Panc1 (cell line): ENCODE data around the gene CLRN1. TPM values are rescaled to one million over a fixed set of nuclear protein-coding genes. Genes with fewer than 3 reads are reported as not detected.

Experiments used
- ATAC-seq: fragments of 200-7000 bp; cut with Tn5 transposase; 2 replicates; pipeline ENCODE4 v1.9.1; 2020; ENCODE audit warnings: mild to moderate bottlenecking, moderate library complexity
- BruUV-seq: library from RNA; stranded (reverse); fragments of 400-500 nt; replicated peaks from 2 replicates; lab custom pipeline; 2021; lab: Mats Ljungman, UMichigan
- CTCF ChIA-PET: fragments of 300-600 bp; sonication (Branson Sonifier 250); formaldehyde crosslinking; loops from one replicate; lab custom pipeline; 2022; ENCODE audit warnings: antibody characterized with exemption; lab: Charles Lee
- POLR2A ChIA-PET: fragments of 300-600 bp; sonication (Branson Sonifier 250); formaldehyde crosslinking; loops from one replicate; lab custom pipeline; 2022; ENCODE audit warnings: antibody characterized with exemption; lab: Charles Lee
- DNase-seq: peaks from one replicate; pipeline ENCODE4 v3.0.0-alpha.2; 2010; ENCODE audit warnings: low read depth, low spot score
- H3K27ac ChIP-seq: 2 replicates; pipeline ENCODE4 v1.5.1; 2011; ENCODE audit warnings: mild to moderate bottlenecking, low read length, inconsistent platforms
- H3K27me3 ChIP-seq: fragments of 200-500 bp; sonication (Bioruptor generic); 2 replicates; pipeline ENCODE4 v1.6.0; 2014; ENCODE audit warnings: low read length, inconsistent platforms; ENCODE audit not compliant: control insufficient read depth, insufficient read depth
- H3K36me3 ChIP-seq: fragments of 200-500 bp; sonication (Bioruptor generic); 2 replicates; pipeline ENCODE4 v1.5.1; 2014; ENCODE audit warnings: inconsistent platforms, mild to moderate bottlenecking, low read length, moderate library complexity; ENCODE audit not compliant: control insufficient read depth, insufficient read depth
- H3K4me1 ChIP-seq: 2 replicates; pipeline ENCODE4 v1.5.1; 2011; ENCODE audit warnings: inconsistent platforms, mild to moderate bottlenecking, low read length, moderate library complexity; ENCODE audit not compliant: control insufficient read depth, insufficient read depth
- H3K4me3 ChIP-seq, 2 experiments: 2 replicates each; pipeline ENCODE4 v1.5.1; 2011 to 2012; ENCODE audit warnings: low read depth in 2 of 2, low read length in 2 of 2, mild to moderate bottlenecking in 2 of 2, inconsistent platforms in 1 of 2, moderate library complexity in 1 of 2
- H3K9me3 ChIP-seq: fragments of 200-500 bp; sonication (Bioruptor generic); 2 replicates; pipeline ENCODE4 v1.5.1; 2014; ENCODE audit warnings: low read depth, mild to moderate bottlenecking, inconsistent platforms, low read length, moderate library complexity; ENCODE audit not compliant: control insufficient read depth, insufficient read depth
- CTCF ChIP-seq: fragments of 450-650 bp; IDR thresholded peaks from 2 replicates; pipeline ENCODE4 v1.5.1; 2017; ENCODE audit warnings: mild to moderate bottlenecking
- POLR2AphosphoS5 ChIP-seq: IDR thresholded peaks from 2 replicates; pipeline ENCODE4 v1.6.1; 2012; ENCODE audit warnings: mild to moderate bottlenecking, low read depth, low read length, moderate library complexity
- REST ChIP-seq, 2 experiments: IDR thresholded peaks; 2 replicates each; pipeline ENCODE4 v1.6.1; 2011 to 2012; ENCODE audit warnings: low read depth in 2 of 2, control low read depth in 1 of 2, low read length in 1 of 2, mild to moderate bottlenecking in 1 of 2, moderate library complexity in 1 of 2; ENCODE audit not compliant: insufficient read depth in 1 of 2
- SIN3A ChIP-seq: IDR thresholded peaks from 2 replicates; pipeline ENCODE4 v1.6.1; 2012; ENCODE audit warnings: low read depth, mild to moderate bottlenecking, low read length, moderate library complexity, borderline replicate concordance; ENCODE audit not compliant: insufficient read depth
- TCF7L2 ChIP-seq: IDR thresholded peaks from 2 replicates; pipeline ENCODE4 v1.6.1; 2011; ENCODE audit warnings: mild to moderate bottlenecking, low read depth, low read length, inconsistent platforms
- in situ Hi-C: cut with HindIII; loops from 2 replicates; pipeline ENCODE4 v1.10.0; 2016; ENCODE audit warnings: low sequenced_read_pairs, low pct_unique_long_range_greater_than_20kb
- intact Hi-C: fragments of 100-400 bp; cut with micrococcal nuclease; formaldehyde crosslinking; loops from one replicate; pipeline ENCODE4 v1.10.0; 2022; ENCODE audit not compliant: unreplicated experiment
- total RNA-seq: library from RNA; stranded (reverse); gene quantifications from one replicate; pipeline ENCODE4 v1.2.1, GENCODE V29; 2021; ENCODE audit not compliant: unreplicated experiment

The CLRN1 gene
- total RNA-seq, 1 experiment from 2014 or later: not detected

GRCh38 chr3:150958683-150959082 is 13.8 kb downstream of the CLRN1 start:
- no peaks in the 10 kb centered on the region for H3K4me1 ChIP-seq
- H3K36me3 ChIP-seq: no peaks in the 10 kb centered on the region
- no TSS peak for BruUV-seq
- H3K27me3 ChIP-seq: peaks cover 47% of the 10 kb centered on the region
- no peak overlapping the region for H3K4me3 ChIP-seq
- no peak for DNase-seq
- intact Hi-C loops: no loop called here
- H3K9me3 ChIP-seq: no peaks in the 10 kb centered on the region
- no peak overlapping the region for H3K27ac ChIP-seq
- TF ChIP-seq TCF7L2 (no peak), REST (IDR thresholded peaks at IDR 0.05; ENCODE audit: insufficient read depth in 1 of 2, low read depth in 2 of 2, low read length in 1 of 2) (no peak), CTCF (no peak), SIN3A (no peak), POLR2AphosphoS5 (no peak)
- ATAC-seq: no peak
- in situ Hi-C loops: no loop called here
- CTCF ChIA-PET: no interaction called here
- POLR2A ChIA-PET: no interaction called here

GRCh38 chr3:150956376-150956775 is 16.2 kb downstream of the CLRN1 start:
- no TSS peak for BruUV-seq
- Histone ChIP-seq H3K27me3 (peaks cover 38% of the 10 kb centered on the region), H3K9me3 (no peaks in the 10 kb centered on the region), H3K27ac (no peak overlapping the region), H3K4me1 (no peaks in the 10 kb centered on the region), H3K36me3 (no peaks in the 10 kb centered on the region), H3K4me3 (no peak overlapping the region)
- intact Hi-C loops (no loop called here), in situ Hi-C loops (no loop called here)
- TF ChIP-seq CTCF: no peak
- no peak for TF ChIP-seq SIN3A
- no peak for TF ChIP-seq TCF7L2
- TF ChIP-seq REST (IDR thresholded peaks at IDR 0.05; ENCODE audit: insufficient read depth in 1 of 2, low read depth in 2 of 2, low read length in 1 of 2): no peak
- no peak for TF ChIP-seq POLR2AphosphoS5
- no peak for ATAC-seq
- ChIA-PET POLR2A (no interaction called here), CTCF (no interaction called here)
- no peak for DNase-seq
